PFSK-1 (cell line): Measurements from ENCODE around the gene PRKRIP1.

ENCODE experiments used
- FOXP2 ChIP-seq: optimal IDR thresholded peaks from 2 replicates; pipeline ENCODE3; 2011; ENCODE audit warnings: borderline replicate concordance, control low read depth, inconsistent platforms; ENCODE audit not compliant: insufficient read depth; ENCODE audit errors: extremely low read length, extremely low read depth
- POLR2AphosphoS5 ChIP-seq: IDR thresholded peaks from 2 replicates; pipeline ENCODE4 v1.6.1; 2012; ENCODE audit warnings: low read depth, mild to moderate bottlenecking, control low read depth, low read length, moderate library complexity
- REST ChIP-seq, 2 experiments: IDR thresholded peaks; 2 replicates each; pipeline versions ENCODE4 v1.6.1 to v1.8.0; 2011 to 2012; ENCODE audit warnings: low read depth in 2 of 2, low read length in 2 of 2, control low read depth in 1 of 2, inconsistent platforms in 1 of 2, mild to moderate bottlenecking in 1 of 2, moderate library complexity in 1 of 2; ENCODE audit not compliant: insufficient read depth in 1 of 2
- SIN3A ChIP-seq: IDR thresholded peaks from 2 replicates; pipeline ENCODE4 v1.6.1; 2012; ENCODE audit warnings: mild to moderate bottlenecking, low read length, moderate library complexity, borderline replicate concordance; ENCODE audit not compliant: insufficient read depth
- TAF1 ChIP-seq: IDR thresholded peaks from 2 replicates; pipeline ENCODE4 v1.6.1; 2012; ENCODE audit warnings: low read length, control low read depth, borderline replicate concordance; ENCODE audit not compliant: insufficient read depth

The PRKRIP1 gene

GRCh38 chr7:102413611-102414010 is 17.4 kb downstream of the PRKRIP1 start:
- no peak for TF ChIP-seq TAF1
- no peak for TF ChIP-seq POLR2AphosphoS5
- TF ChIP-seq SIN3A, result no peak
- TF ChIP-seq FOXP2, result no peak
- no peak for TF ChIP-seq REST (IDR thresholded peaks at IDR 0.05; ENCODE audit: insufficient read depth in 1 of 2, low read depth in 2 of 2, low read length in 2 of 2)

GRCh38 chr7:102415685-102416225 is 19.6 kb downstream of the PRKRIP1 start:
- TF ChIP-seq REST (IDR thresholded peaks at IDR 0.05; ENCODE audit: insufficient read depth in 1 of 2, low read depth in 2 of 2, low read length in 2 of 2), result no peak
- TF ChIP-seq FOXP2, result no peak
- TF ChIP-seq TAF1, result no peak
- no peak for TF ChIP-seq POLR2AphosphoS5
- no peak for TF ChIP-seq SIN3A

- TF ChIP-seq POLR2AphosphoS5 (no peak), TAF1 (no peak), REST (IDR thresholded peaks at IDR 0.05; ENCODE audit: insufficient read depth in 1 of 2, low read depth in 2 of 2, low read length in 2 of 2) (no peak), FOXP2 (no peak), SIN3A (no peak)
These were observed 20.2 kb downstream of the PRKRIP1 start for GRCh38 chr7:102416406-102416805.

GRCh38 chr7:102417105-102417504 is 20.9 kb downstream of the PRKRIP1 start:
- no peak for TF ChIP-seq REST (IDR thresholded peaks at IDR 0.05; ENCODE audit: insufficient read depth in 1 of 2, low read depth in 2 of 2, low read length in 2 of 2)
- TF ChIP-seq SIN3A, result no peak
- no peak for TF ChIP-seq FOXP2
- no peak for TF ChIP-seq TAF1
- no peak for TF ChIP-seq POLR2AphosphoS5

- TF ChIP-seq FOXP2 (no peak), POLR2AphosphoS5 (no peak), SIN3A (no peak), REST (IDR thresholded peaks at IDR 0.05; ENCODE audit: insufficient read depth in 1 of 2, low read depth in 2 of 2, low read length in 2 of 2) (no peak), TAF1 (no peak)
These were observed 22.4 kb downstream of the PRKRIP1 start for GRCh38 chr7:102418592-102418991.
